Keratinocyte (primary cell): Measurements from ENCODE around the gene ZNF254. TPM values are rescaled to one million over a fixed set of nuclear protein-coding genes. Genes with fewer than 3 reads are reported as not detected.

Experiments used
- DNase-seq: peaks from one replicate; pipeline ENCODE4 v3.0.0-alpha.2; 2011; ENCODE audit warnings: low read depth, missing footprints, low spot score
- FAIRE-seq: peaks from 2 replicates; lab custom pipeline; 2011; peaks lifted over from hg19 to GRCh38; lab: Jason Lieb, UNC
- H2AFZ ChIP-seq: 2 replicates; pipeline ENCODE4 v1.6.0; 2012; ENCODE audit warnings: low read length, control low read depth, inconsistent platforms; ENCODE audit not compliant: control insufficient read depth
- H3K27ac ChIP-seq: 2 replicates; pipeline ENCODE4 v1.5.1; 2011; ENCODE audit warnings: low read length; ENCODE audit not compliant: control insufficient read depth, insufficient read depth
- H3K27me3 ChIP-seq: 3 replicates; pipeline ENCODE4 v1.6.0; 2011; ENCODE audit warnings: low read length; ENCODE audit not compliant: control insufficient read depth, insufficient read depth; ENCODE audit errors: extremely low read depth
- H3K36me3 ChIP-seq, 2 experiments: 2 replicates in 1 of 2; 3 replicates in 1 of 2; pipeline ENCODE4 v1.5.1; 2011; ENCODE audit warnings: low read length in 2 of 2, mild to moderate bottlenecking in 1 of 2; ENCODE audit not compliant: control insufficient read depth in 2 of 2, insufficient read depth in 2 of 2; ENCODE audit errors: extremely low read depth in 1 of 2
- H3K4me1 ChIP-seq: 3 replicates; pipeline ENCODE4 v1.5.1; 2011; ENCODE audit warnings: low read length; ENCODE audit not compliant: control insufficient read depth, insufficient read depth; ENCODE audit errors: extremely low read depth
- H3K4me2 ChIP-seq: 3 replicates; pipeline ENCODE4 v1.6.0; 2011; ENCODE audit warnings: low read depth, low read length; ENCODE audit not compliant: control insufficient read depth, insufficient read depth; ENCODE audit errors: extremely low read depth
- H3K4me3 ChIP-seq, 3 experiments: fragments of 200-600 bp in 1 of 3; sonication (generic) in 1 of 3; 2 replicates in 2 of 3; 3 replicates in 1 of 3; pipeline ENCODE4 v1.5.1; 2011 to 2016; ENCODE audit warnings: low read length in 3 of 3, mild to moderate bottlenecking in 3 of 3, control low read depth in 2 of 3, inconsistent platforms in 1 of 3, low read depth in 1 of 3, mixed read lengths in 1 of 3, mixed run types in 1 of 3, moderate library complexity in 1 of 3; ENCODE audit not compliant: control insufficient read depth in 2 of 3, insufficient read depth in 2 of 3; ENCODE audit errors: extremely low read depth in 1 of 3
- H3K79me2 ChIP-seq: 2 replicates; pipeline ENCODE4 v1.6.0; 2012; ENCODE audit warnings: low read length; ENCODE audit not compliant: control insufficient read depth, insufficient read depth
- H3K9ac ChIP-seq: 3 replicates; pipeline ENCODE4 v1.6.0; 2011; ENCODE audit warnings: low read length; ENCODE audit not compliant: control insufficient read depth, insufficient read depth; ENCODE audit errors: extremely low read depth
- H3K9me1 ChIP-seq: 3 replicates; pipeline ENCODE4 v1.6.0; 2011; ENCODE audit warnings: low read length; ENCODE audit not compliant: control insufficient read depth, insufficient read depth; ENCODE audit errors: extremely low read depth
- H3K9me3 ChIP-seq: 2 replicates; pipeline ENCODE4 v1.5.1; 2012; ENCODE audit warnings: low read depth, low read length; ENCODE audit not compliant: control insufficient read depth
- H4K20me1 ChIP-seq: 3 replicates; pipeline ENCODE4 v1.6.0; 2011; ENCODE audit warnings: low read length; ENCODE audit not compliant: control insufficient read depth, insufficient read depth; ENCODE audit errors: extremely low read depth
- CTCF ChIP-seq, 3 experiments: IDR thresholded peaks in 1 of 3; conservative IDR thresholded peaks in 1 of 3; optimal IDR thresholded peaks in 1 of 3; 2 replicates in 2 of 3; 3 replicates in 1 of 3; pipeline versions ENCODE3 to v1.5.1; 2011; ENCODE audit warnings: low read length in 3 of 3, mild to moderate bottlenecking in 3 of 3, moderate library complexity in 2 of 3, control low read depth in 1 of 3, inconsistent platforms in 1 of 3; ENCODE audit not compliant: insufficient read depth in 2 of 3; ENCODE audit errors: extremely low read depth in 1 of 3
- EZH2 ChIP-seq: IDR thresholded peaks from one replicate; pipeline ENCODE4 v1.6.1; 2012; ENCODE audit warnings: inconsistent platforms, mild to moderate bottlenecking, low read length, moderate library complexity
- dilution Hi-C: fragments of 300-500 bp; cut with MboI; formaldehyde crosslinking; loops from one replicate; pipeline ENCODE4 v1.7.0; 2020; ENCODE audit warnings: low sequenced_read_pairs; ENCODE audit not compliant: extremely low pct_ligation_motif_present
- polyA plus RNA-seq, 5 experiments: library from polyadenylated mRNA; depleted of rRNA in 3 of 5; stranded (reverse) in 3 of 5; stranded (forward) in 1 of 5; unstranded in 1 of 5; fragments of >200 nt; gene quantifications; 1 replicate in 1 of 5; 2 replicates in 3 of 5; 3 replicates in 1 of 5; pipeline versions ENCODE4 v1.2.1 to v1.2.3, GENCODE V29; 2011 to 2012; ENCODE audit warnings: missing spikeins in 2 of 5, low read depth in 1 of 5, low replicate concordance in 1 of 5

The ZNF254 gene
- polyA plus RNA-seq, 1 donor (not counting 4 experiments of a cell fraction or from before 2014, with no cell fraction given): 5.7 TPM

GRCh38 chr19:24081056-24081455 is 5.9 kb upstream of the ZNF254 start:
- Histone ChIP-seq H4K20me1 (no peaks in the 10 kb centered on the region), H3K9me3 (no peaks in the 10 kb centered on the region), H3K27ac (no peak overlapping the region), H2AFZ (no peak overlapping the region), H3K4me2 (no peak overlapping the region), H3K4me3 (no peak overlapping the region), H3K4me1 (no peaks in the 10 kb centered on the region), H3K79me2 (no peaks in the 10 kb centered on the region), H3K36me3 (no peaks in the 10 kb centered on the region), H3K9me1 (no peaks in the 10 kb centered on the region), H3K9ac (no peak overlapping the region), H3K27me3 (no peaks in the 10 kb centered on the region)
- FAIRE-seq (no peak), DNase-seq (no peak)
- TF ChIP-seq EZH2 (no peak), CTCF (optimal IDR thresholded peaks at IDR 0.05 in 1 of 3, IDR thresholded peaks at IDR 0.05 in 1 of 3, conservative IDR thresholded peaks at IDR 0.05 in 1 of 3; ENCODE audit: extremely low read depth in 1 of 3, insufficient read depth in 2 of 3, low read length in 3 of 3) (no peak)
- dilution Hi-C loops: no loop called here

- H3K9me1 ChIP-seq: no peaks in the 10 kb centered on the region
- H3K79me2 ChIP-seq: peaks cover 47% of the 10 kb centered on the region
- FAIRE-seq (no peak), DNase-seq (no peak)
- no peaks in the 10 kb centered on the region for H3K27me3 ChIP-seq
- dilution Hi-C loops: no loop called here
- H3K4me1 ChIP-seq: no peaks in the 10 kb centered on the region
- TF ChIP-seq CTCF (optimal IDR thresholded peaks at IDR 0.05 in 1 of 3, IDR thresholded peaks at IDR 0.05 in 1 of 3, conservative IDR thresholded peaks at IDR 0.05 in 1 of 3; ENCODE audit: extremely low read depth in 1 of 3, insufficient read depth in 2 of 3, low read length in 3 of 3) (no peak), EZH2 (no peak)
- H3K4me3 ChIP-seq: no peak overlapping the region
- H3K9ac ChIP-seq: no peak overlapping the region
- no peak overlapping the region for H3K4me2 ChIP-seq
- no peaks in the 10 kb centered on the region for H3K36me3 ChIP-seq
- no peaks in the 10 kb centered on the region for H4K20me1 ChIP-seq
- no peak overlapping the region for H3K27ac ChIP-seq
- H2AFZ ChIP-seq: no peak overlapping the region
- no peaks in the 10 kb centered on the region for H3K9me3 ChIP-seq
Measured at GRCh38 chr19:24098359-24098758, 11.4 kb downstream of the ZNF254 start.
